ENCODE results near the gene WDFY3.

- TF ChIP-seq EZH2phosphoT487 (IDR thresholded peaks at IDR 0.05; ENCODE audit: borderline replicate concordance), result no peak
- no peak for TF ChIP-seq CTCF (IDR thresholded peaks at IDR 0.05 in 2 of 3, conservative IDR thresholded peaks at IDR 0.05 in 1 of 3; ENCODE audit: borderline replicate concordance in 1 of 3, insufficient read depth in 1 of 3, low read depth in 2 of 3, low read length in 2 of 3)
- TF ChIP-seq POLR2AphosphoS5 (IDR thresholded peaks at IDR 0.05; ENCODE audit: low read depth, low read length), result no peak
- no peak for TF ChIP-seq SP1 (IDR thresholded peaks at IDR 0.05; ENCODE audit: low read depth)
- TF ChIP-seq POLR2A (IDR thresholded peaks at IDR 0.05; ENCODE audit: borderline replicate concordance, extremely low read depth, insufficient read depth, insufficient read length), result no peak
- TF ChIP-seq YY1 (IDR thresholded peaks at IDR 0.05; ENCODE audit: extremely low read depth, insufficient replicate concordance, low read depth, low read length), result no peak
- TF ChIP-seq FOSL1 (IDR thresholded peaks at IDR 0.05; ENCODE audit: low read depth), result no peak
- TF ChIP-seq JUND (IDR thresholded peaks at IDR 0.05), result no peak
Measured at GRCh38 chr4:84804136-84804535, 162.4 kb downstream of the WDFY3 start.

All from HCT116 (cell line).